Measurements from ENCODE around the gene TAS2R60.

GRCh38 chr7:143487566-143487965 is 44.3 kb downstream of the TAS2R60 start:
- TF ChIP-seq CTCF (IDR thresholded peaks at IDR 0.05) (no peak), POLR2A (IDR thresholded peaks at IDR 0.05; ENCODE audit: low read depth) (no peak), POLR2AphosphoS5 (IDR thresholded peaks at IDR 0.05) (no peak), EP300 (IDR thresholded peaks at IDR 0.05) (no peak)

All from esophagus muscularis mucosa (tissue), 4 donors.